Measurements from ENCODE around the gene ACOX3.
A peak's percentile ranks its signal among the peaks of the same experiment; 100 is the strongest.
"Not testable (repeated sequence)": the region's sequence is repeated elsewhere in the genome, so short reads cannot be mapped to it uniquely, and the experiment has no call there.

Gene ACOX3

GRCh38 chr4:8403173-8403753, 37.3 kb downstream of the ACOX3 start:
- DNase-seq: peak; percentile 47

DNA sequence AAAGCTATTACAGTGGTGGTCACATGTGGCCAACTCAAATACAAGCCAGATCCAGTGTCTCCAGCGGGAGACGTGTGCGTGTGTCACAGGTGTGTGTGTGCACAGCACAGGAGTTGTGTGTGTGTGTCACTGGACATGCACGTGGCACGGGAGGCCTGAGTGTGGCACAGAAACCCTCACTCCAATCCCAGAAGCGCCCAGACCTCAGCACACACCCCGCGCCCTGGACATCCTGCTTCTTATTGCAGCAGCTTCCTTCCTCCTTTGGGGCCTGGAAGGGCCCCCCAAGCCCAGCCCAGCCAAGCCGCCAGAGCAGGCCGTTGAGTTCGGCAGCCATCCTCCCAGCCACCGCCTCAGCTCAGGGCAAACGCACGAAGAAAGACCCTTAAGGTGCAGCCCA, 37.9 kb downstream of the ACOX3 start:
- no peak for DNase-seq

GRCh38 chr4:8402181-8402597, 38.3 kb downstream of the ACOX3 start:
- DNase-seq: no peak

- no peak for DNase-seq
Measured at GRCh38 chr4:8401665-8402064, 38.9 kb downstream of the ACOX3 start.

DNA sequence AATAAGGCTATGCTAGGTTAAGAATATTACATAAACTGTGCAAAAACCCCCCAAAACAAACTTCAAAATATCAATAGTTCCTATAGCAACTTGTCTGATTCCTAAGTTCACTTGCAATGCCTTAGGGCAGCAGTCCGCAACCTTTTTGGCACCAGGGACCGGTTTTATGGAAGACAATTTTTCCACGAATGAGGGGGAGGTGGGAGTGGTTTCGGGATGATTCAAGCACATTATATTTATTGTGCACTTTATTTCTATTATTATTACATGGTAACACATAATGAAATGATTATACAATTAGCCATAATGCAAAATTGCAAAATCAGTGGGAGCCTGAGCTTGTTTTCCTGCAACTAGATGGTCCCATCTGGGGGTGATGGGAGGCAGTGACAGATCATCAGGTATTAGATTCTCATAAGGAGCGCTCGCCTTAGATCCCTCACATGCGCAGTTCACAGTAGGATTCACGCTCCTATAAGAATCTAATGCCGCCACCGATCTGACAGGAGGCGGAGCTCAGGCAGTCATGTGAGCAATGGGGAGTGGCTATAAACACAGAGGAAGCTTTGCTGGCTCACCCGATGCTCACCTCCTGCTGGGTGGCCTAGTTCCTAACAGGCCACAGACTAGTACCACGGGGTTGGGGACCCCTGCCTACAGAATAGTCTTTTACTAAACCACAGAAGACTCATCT, 39.7 kb downstream of the ACOX3 start:
- no peak for DNase-seq

DNA sequence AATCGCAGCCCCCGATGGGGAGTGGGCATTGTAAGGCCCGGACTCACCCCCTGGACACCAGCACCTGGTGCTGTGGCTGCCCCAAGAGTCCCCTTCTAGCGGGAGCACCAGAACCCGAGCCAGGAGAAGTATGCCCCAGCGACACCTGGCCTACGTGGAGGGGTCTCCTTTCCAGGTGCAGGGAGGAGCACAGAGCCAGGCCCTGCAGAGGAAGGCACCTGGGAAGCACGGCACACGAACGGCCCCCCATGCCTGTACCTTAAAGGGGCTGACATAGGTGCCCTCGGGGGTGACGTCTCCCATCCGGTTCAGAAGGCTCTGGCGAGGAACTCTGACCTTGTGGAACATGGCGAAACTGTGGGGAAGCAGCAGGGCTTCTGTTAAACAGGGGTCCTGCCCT, 41.2 kb downstream of the ACOX3 start:
- DNase-seq: no peak

- no peak for DNase-seq
Measured at GRCh38 chr4:8398347-8398746, 42.2 kb downstream of the ACOX3 start.

GRCh38 chr4:8396762-8397406, 43.6 kb downstream of the ACOX3 start:
- DNase-seq: no peak

DNA sequence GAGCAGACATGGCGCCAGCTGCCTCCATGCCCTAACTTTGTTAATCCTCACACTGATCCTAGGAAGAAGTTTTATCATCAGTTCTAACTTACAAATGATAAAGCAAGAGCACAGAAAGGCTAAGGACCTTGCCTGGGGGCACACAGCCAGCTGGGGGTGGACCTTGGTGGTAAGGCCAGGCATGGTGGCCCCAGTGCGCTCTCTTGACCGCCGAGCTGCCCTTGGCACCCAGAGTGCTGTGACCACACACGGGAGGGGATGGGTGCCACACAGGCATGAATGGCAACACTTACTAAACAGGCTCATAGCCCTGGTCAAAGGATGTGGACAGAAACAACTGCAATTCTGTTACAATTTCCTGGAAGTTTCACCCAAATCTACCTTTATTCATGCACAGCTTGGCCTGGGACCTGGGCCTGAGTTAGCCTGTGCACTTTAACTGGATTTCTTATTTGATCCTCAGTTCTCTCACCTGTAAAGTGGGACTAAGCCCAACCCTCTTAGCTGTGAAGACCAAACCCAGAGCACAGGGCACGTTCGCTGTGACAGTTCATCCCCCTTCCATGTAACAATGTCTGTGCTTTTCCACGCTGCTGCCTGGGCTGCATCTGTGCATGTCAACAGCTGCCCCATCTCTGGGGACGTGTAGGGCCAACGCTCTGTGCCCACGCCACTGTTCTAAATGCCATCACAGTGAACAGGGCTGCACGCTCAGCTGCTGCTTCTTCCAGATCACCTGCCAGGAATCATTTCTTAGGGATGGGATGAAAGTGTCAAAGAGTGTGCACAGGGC, 44.8 kb downstream of the ACOX3 start:
- DNase-seq: no peak

DNA sequence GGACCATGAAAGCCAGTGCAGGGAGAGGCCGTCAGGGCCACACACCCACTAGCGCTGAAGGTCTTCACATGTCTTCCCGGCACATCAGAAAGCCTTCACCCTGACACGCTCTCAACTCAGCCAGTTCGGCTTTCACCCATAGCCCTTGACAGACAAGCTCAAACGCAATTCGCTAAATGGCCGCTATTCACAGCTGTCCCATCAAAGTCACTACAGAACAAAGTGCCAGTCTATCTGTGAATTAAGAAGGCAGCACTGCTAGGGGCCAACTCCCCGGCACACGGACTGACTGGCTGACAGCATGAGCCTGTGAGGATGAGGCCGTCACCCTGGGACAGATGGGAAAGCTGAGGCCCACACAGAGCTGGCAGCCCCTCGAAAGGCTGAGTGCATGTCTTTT, 45.7 kb downstream of the ACOX3 start:
- DNase-seq: no peak

DNA sequence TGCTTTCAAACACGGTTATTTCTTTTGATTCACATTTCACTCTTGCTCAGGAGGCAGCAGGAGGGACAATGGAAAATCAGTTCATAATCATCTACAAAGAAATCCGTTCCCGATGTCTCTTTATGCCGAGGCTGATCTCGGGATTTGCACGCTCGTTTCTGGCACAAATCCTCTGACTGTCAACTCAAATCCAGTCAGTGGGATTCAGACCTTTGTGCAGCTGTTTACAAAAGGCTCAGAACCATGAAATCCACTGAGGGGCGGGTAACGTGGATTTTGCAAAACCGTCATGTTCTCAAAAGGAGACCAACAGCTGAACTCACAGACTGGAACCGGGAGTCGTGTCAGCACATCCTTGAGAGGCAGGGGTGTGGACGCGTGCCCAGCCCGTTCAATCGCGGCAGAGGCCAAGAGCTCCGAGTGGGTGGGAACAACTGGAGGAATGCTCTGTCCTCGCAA, 46.4 kb downstream of the ACOX3 start:
- DNase-seq: no peak

- DNase-seq: no peak
Measured at GRCh38 chr4:8393593-8394038, 46.9 kb downstream of the ACOX3 start.

- DNase-seq: no peak
Measured at GRCh38 chr4:8392591-8393190, 47.8 kb downstream of the ACOX3 start.

- DNase-seq: no peak
Measured at GRCh38 chr4:8391972-8392371, 48.6 kb downstream of the ACOX3 start.

DNA sequence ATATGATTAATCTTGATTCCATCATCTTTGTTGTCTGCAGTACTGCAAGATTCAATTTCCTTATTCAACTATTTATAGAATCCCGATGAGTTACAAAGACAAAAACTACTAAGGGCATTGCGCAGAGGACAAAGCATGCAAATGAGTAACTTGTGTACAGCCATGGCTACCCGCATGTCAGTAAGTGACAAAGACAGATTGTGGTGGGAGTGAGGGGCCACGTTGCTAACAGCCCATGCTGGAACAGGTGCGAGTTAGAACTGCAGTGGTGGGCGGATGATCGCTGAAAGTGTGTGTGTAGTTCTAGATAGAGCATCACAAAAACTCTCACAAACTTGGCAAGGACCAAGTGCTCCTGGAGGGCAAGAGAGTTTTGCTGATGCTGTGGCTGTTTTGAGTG, 49.5 kb downstream of the ACOX3 start:
- DNase-seq: no peak

- DNase-seq: no peak
Measured at GRCh38 chr4:8390577-8390976, 49.9 kb downstream of the ACOX3 start.

GRCh38 chr4:8388528-8388870, 52.0 kb downstream of the ACOX3 start:
- DNase-seq: no peak

- no peak for DNase-seq
Measured at GRCh38 chr4:8387615-8388527, 52.7 kb downstream of the ACOX3 start.

DNA sequence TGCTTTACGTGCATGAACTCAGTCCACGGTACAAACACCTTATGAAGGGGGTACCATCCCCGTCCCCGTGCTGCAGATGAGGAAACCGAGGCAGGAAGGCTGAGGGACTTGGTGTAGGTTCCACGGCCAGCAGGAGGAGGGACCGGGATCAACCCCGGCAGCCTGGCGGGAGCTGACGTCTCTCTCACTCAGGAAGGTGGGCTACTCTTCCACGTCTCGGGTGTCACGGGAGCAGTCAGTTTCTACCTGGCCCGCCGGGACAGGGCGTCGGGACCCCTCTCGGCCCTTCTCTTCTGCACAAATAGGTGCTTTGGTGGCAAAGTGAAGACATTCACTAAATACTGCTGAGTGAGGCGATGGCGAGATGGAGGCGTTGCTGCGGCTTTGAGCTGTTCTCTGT, 53.3 kb downstream of the ACOX3 start:
- DNase-seq: no peak

DNA sequence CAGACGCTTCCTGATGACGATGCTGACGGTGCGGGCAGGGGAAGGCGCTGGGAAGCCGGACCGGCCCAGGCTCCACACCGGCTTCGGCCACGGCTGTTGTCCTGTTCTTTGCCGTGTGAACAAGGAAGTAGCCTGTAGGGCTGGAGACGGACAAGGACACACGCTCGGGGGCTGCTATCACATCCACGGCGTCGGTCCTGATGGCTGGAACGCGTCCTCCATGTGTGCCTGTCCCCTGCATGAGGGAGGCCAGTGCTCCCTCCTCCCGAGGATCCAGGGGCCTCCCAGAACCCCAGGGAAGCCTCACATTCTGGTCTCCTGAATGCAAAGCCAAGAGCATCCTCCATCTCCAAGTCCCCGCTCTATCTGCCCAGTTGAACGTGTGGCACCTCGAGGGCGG, 53.8 kb downstream of the ACOX3 start:
- no peak for DNase-seq

- not testable (repeated sequence) for DNase-seq
Measured at GRCh38 chr4:8386131-8386530, 54.4 kb downstream of the ACOX3 start.

DNA sequence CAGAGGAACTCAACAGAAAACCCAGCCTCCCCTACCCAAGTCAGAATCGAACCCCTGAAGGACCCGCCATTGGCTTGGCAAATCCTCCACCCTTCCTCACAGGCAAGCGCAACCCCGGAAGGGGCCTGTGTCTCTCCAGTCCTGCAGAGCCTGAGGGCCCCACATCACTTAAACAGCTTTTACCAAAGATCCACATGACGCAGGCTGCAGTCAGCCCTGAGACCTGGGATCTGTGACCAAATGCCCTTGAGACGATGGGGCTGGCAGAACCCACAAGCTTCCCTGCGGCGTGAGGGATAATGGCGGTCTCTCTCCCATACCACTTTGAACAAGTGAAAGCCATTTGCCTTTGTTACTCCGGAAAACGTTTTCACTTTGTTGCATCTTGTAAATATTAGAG, 54.9 kb downstream of the ACOX3 start:
- DNase-seq: no peak

Measured in CD4-positive, alpha-beta T cell treated with Interleukin-12 subunit alpha and Interleukin-12 subunit beta, for 1 hour (primary cell).